DND-41 (cell line): ENCODE results near the gene PIK3R2.

Experiments
- CTCF ChIP-seq: IDR thresholded peaks from 2 replicates; pipeline ENCODE4 v1.5.1; 2012; ENCODE audit warnings: borderline replicate concordance, low read length, moderate library complexity, mild to moderate bottlenecking; ENCODE audit not compliant: poor library complexity, severe bottlenecking; ENCODE audit errors: extremely low read depth
- EZH2 ChIP-seq: IDR thresholded peaks from 3 replicates; pipeline ENCODE4 v1.6.1; 2012; ENCODE audit warnings: borderline replicate concordance, low read depth, mild to moderate bottlenecking, moderate library complexity, low read length, inconsistent platforms; ENCODE audit not compliant: severe bottlenecking

- TF ChIP-seq CTCF (peak; percentile 65), EZH2 (no peak)
Observed at GRCh38 chr19:18208098-18208951, 55.4 kb downstream of the PIK3R2 start.
